ENCODE data around the gene SS18L1.

Gene SS18L1

GRCh38 chr20:62120990-62121775, 22.4 kb upstream of the SS18L1 start:
- no peak for DNase-seq

GRCh38 chr20:62121776-62122653, 21.6 kb upstream of the SS18L1 start, which contains the start of gene LSM14B:
Gene LSM14B, plus strand, starts transcription at chr20:62122475. Its CDS starts 192 bp downstream, at chr20:62122667.
- DNase-seq = peak; percentile 98 to 99

- peak; percentile 41 to 47 for DNase-seq
These were observed 20.7 kb upstream of the SS18L1 start for GRCh38 chr20:62122654-62123449.

GRCh38 chr20:62123450-62124118, 20.0 kb upstream of the SS18L1 start:
- no peak for DNase-seq

- no peak for DNase-seq
These were observed 17.4 kb upstream of the SS18L1 start for GRCh38 chr20:62126141-62126540.

GRCh38 chr20:62127799-62128198, 15.8 kb upstream of the SS18L1 start:
- no peak for DNase-seq

- DNase-seq = no peak
These were observed 15.1 kb upstream of the SS18L1 start for GRCh38 chr20:62128502-62128901.

- no peak for DNase-seq
These were observed 13.6 kb upstream of the SS18L1 start for GRCh38 chr20:62129731-62130531.

GRCh38 chr20:62131560-62132320, 11.8 kb upstream of the SS18L1 start:
- DNase-seq = no peak

GRCh38 chr20:62132421-62132820, 11.1 kb upstream of the SS18L1 start:
- DNase-seq = no peak

- DNase-seq = no peak
These were observed 10.3 kb upstream of the SS18L1 start for GRCh38 chr20:62133051-62133845.

GRCh38 chr20:62133864-62134263, 9.7 kb upstream of the SS18L1 start:
- no peak for DNase-seq

- DNase-seq = no peak
These were observed 8.8 kb upstream of the SS18L1 start for GRCh38 chr20:62134735-62135231.

GRCh38 chr20:62135573-62136266, 7.8 kb upstream of the SS18L1 start:
- no peak for DNase-seq

- DNase-seq = peak; percentile 59 to 60
These were observed 7.1 kb upstream of the SS18L1 start for GRCh38 chr20:62136283-62137091.

- DNase-seq = no peak
These were observed 6.5 kb upstream of the SS18L1 start for GRCh38 chr20:62137092-62137384.

GRCh38 chr20:62137478-62138203, 5.9 kb upstream of the SS18L1 start:
- DNase-seq = no peak

GRCh38 chr20:62138204-62138543, 5.4 kb upstream of the SS18L1 start:
- no peak for DNase-seq

Data from stimulated activated CD4-positive, alpha-beta T cell treated with anti-CD3 and anti-CD28 coated beads, Interleukin-4, amount 100 ng/mL, for 4 hours (primary cell).